GM12875 (cell line): ENCODE measurements around the gene CAMKMT.
A peak's percentile ranks its signal among the peaks of the same experiment; 100 is the strongest.

ENCODE experiments used
- H3K4me3 ChIP-seq: one replicate; pipeline ENCODE4 v1.5.1; 2011; ENCODE audit warnings: low read depth, low read length, control low read depth
- TF ChIP-seq, protein P1 (sequence below): IDR thresholded peaks from 2 replicates; pipeline ENCODE4 v1.5.1; 2011; ENCODE audit warnings: low read depth, mild to moderate bottlenecking, control low read depth, inconsistent platforms, low read length, moderate library complexity, borderline replicate concordance; ENCODE audit not compliant: insufficient read depth

CAMKMT gene

GRCh38 chr2:44652701-44653100, 291.0 kb downstream of the CAMKMT start:
- TF ChIP-seq, protein P1, sequence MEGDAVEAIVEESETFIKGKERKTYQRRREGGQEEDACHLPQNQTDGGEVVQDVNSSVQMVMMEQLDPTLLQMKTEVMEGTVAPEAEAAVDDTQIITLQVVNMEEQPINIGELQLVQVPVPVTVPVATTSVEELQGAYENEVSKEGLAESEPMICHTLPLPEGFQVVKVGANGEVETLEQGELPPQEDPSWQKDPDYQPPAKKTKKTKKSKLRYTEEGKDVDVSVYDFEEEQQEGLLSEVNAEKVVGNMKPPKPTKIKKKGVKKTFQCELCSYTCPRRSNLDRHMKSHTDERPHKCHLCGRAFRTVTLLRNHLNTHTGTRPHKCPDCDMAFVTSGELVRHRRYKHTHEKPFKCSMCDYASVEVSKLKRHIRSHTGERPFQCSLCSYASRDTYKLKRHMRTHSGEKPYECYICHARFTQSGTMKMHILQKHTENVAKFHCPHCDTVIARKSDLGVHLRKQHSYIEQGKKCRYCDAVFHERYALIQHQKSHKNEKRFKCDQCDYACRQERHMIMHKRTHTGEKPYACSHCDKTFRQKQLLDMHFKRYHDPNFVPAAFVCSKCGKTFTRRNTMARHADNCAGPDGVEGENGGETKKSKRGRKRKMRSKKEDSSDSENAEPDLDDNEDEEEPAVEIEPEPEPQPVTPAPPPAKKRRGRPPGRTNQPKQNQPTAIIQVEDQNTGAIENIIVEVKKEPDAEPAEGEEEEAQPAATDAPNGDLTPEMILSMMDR, result no peak
- no peak overlapping the region for H3K4me3 ChIP-seq

DNA sequence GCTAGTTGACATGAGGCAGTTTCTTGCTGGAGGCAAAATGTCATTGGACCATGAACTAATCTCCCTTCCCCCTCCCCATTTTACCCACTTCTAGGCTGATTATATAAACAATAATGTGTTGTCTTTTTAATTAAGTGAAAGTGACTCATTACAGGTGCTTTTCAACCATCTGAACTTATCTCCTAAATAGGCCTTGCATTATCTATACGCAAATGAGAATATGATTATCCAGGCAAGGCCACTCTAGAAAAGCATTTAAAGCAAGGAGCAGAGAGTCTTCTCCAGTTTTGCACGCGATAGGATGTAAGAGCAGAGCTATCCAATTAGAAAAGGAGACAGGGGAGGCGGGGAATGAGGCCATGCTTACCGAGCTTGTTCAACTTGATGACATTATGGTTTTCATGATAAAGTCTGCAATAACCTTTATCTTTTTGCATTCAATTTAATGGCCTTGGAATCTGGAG, 293.7 kb downstream of the CAMKMT start:
- TF ChIP-seq, protein P1, result no peak
- H3K4me3 ChIP-seq, result no peak overlapping the region

DNA sequence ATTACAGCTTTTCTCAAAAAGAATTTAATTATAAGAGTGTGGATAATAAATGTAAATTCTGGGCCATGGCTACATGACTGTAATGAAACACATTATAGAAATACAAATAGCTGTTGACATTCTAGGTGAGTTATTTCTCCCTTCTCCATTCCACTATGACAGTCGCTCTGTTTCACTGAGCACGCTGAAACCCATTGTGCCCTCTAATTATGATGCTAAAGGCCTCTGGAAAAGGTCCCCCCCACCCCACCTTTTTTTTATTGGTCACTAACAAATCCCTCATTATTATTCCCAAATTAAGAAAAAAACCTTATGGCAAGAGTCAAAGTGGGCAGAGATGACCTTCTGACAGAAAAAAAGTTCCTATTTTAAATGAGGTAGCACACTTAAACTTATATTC, 294.7 kb downstream of the CAMKMT start:
- H3K4me3 ChIP-seq, result no peak overlapping the region
- TF ChIP-seq, protein P1, result no peak

DNA sequence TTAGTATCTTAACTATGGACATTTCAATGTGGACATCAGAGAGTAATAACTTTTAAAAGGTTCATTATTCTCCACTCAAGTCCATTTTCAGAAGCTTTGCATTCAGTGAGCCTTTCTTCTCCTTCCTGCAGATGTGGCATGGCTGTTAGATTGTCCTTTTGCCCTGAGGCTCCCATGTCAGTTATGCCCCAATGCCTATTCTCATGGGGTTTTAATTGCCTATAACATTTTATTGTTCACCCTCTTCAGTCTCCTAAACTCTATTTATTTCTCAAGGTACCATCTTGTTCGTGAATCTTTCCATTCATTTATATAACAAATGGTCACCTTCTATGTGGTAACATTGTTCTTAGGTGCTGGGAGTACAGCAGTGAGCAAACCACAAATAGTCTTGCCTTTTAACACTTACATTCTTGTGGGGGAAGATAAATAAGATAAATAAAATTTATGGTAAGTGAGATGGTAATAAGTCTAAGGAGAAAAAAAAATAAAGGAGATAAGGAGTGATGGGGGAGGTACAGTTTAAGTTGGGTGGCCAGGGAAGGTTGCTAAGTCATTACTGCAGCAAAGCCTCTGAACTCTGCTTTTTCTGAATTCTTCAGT, 301.8 kb downstream of the CAMKMT start:
- TF ChIP-seq, protein P1, result no peak

GRCh38 chr2:44668336-44668735, 306.6 kb downstream of the CAMKMT start:
- no peak overlapping the region for H3K4me3 ChIP-seq
- TF ChIP-seq, protein P1, result peak; percentile 32; the same call in 1 of the 2 replicates

More for the DNA sequence above, 301.8 kb downstream of the CAMKMT start:
- H3K4me3 ChIP-seq, result no peak overlapping the region

- no peak overlapping the region for H3K4me3 ChIP-seq
- TF ChIP-seq, protein P1, result no peak
Measured at GRCh38 chr2:44671276-44671675, 309.5 kb downstream of the CAMKMT start.

GRCh38 chr2:44671916-44672315, 310.2 kb downstream of the CAMKMT start:
- H3K4me3 ChIP-seq, result no peak overlapping the region
- TF ChIP-seq, protein P1, result no peak
